HEK293 (cell line): Measurements from ENCODE around the gene WRAP53.

Experiments
- CTCF ChIA-PET: fragments of 350-600 bp; formaldehyde crosslinking; extraction: SDS; loops from one replicate; lab custom pipeline; 2021; ENCODE audit warnings: antibody characterized with exemption; lab: Yijun Ruan, JAX
- POLR2A ChIA-PET: fragments of 300-600 bp; formaldehyde crosslinking; extraction: SDS; loops from one replicate; lab custom pipeline; 2020; ENCODE audit warnings: antibody characterized with exemption, inconsistent platforms; lab: Yijun Ruan, JAX
- H3K27ac ChIP-seq: fragments of 200-500 bp; sonication (Bioruptor generic); 2 replicates; pipeline ENCODE4 v1.5.1; 2014; ENCODE audit warnings: low read depth, low read length, control low read depth, inconsistent platforms; ENCODE audit errors: extremely low read depth
- H3K36me3 ChIP-seq, 2 experiments: fragments of 200-500 bp in 1 of 2; sonication (Bioruptor generic) in 1 of 2; 1 replicate in 1 of 2; 2 replicates in 1 of 2; pipeline ENCODE4 v1.5.1; 2014 to 2017; ENCODE audit warnings: inconsistent platforms in 2 of 2, low read length in 2 of 2; ENCODE audit not compliant: control insufficient read depth in 2 of 2, insufficient read depth in 1 of 2
- H3K4me1 ChIP-seq: fragments of 200-500 bp; sonication (Bioruptor generic); 2 replicates; pipeline ENCODE4 v1.5.1; 2014; ENCODE audit warnings: mild to moderate bottlenecking, low read length, inconsistent platforms; ENCODE audit not compliant: control insufficient read depth, insufficient read depth
- H3K4me3 ChIP-seq: 2 replicates; pipeline ENCODE4 v1.5.1; 2011; ENCODE audit warnings: low read depth, mild to moderate bottlenecking, control low read depth, low read length, moderate library complexity
- H3K9me3 ChIP-seq: fragments of 200-500 bp; sonication (Bioruptor generic); 2 replicates; pipeline ENCODE4 v1.5.1; 2014; ENCODE audit warnings: low read depth, low read length, inconsistent platforms; ENCODE audit not compliant: control insufficient read depth, insufficient read depth
- BCL11A ChIP-seq: fragments of 450-650 bp; formaldehyde crosslinking; IDR thresholded peaks from 2 replicates; pipeline ENCODE4 v1.5.1; 2016; ENCODE audit warnings: low read depth, missing biosample characterization, missing genetic modification characterization
- GLIS2 ChIP-seq: fragments of 450-650 bp; formaldehyde crosslinking; IDR thresholded peaks from 2 replicates; pipeline ENCODE4 v1.5.1; 2016; ENCODE audit warnings: missing biosample characterization, missing genetic modification characterization
- IKZF3 ChIP-seq: fragments of 450-650 bp; IDR thresholded peaks from 2 replicates; pipeline ENCODE4 v1.5.0; 2018; ENCODE audit warnings: missing biosample characterization, mild to moderate bottlenecking, missing genetic modification characterization, moderate library complexity
- KLF8 ChIP-seq: fragments of 450-650 bp; formaldehyde crosslinking; IDR thresholded peaks from 2 replicates; pipeline ENCODE4 v1.5.1; 2016; ENCODE audit warnings: missing biosample characterization, missing genetic modification characterization
- SETDB1 ChIP-seq: IDR thresholded peaks from one replicate; pipeline ENCODE4 v1.6.1; 2017; ENCODE audit warnings: mild to moderate bottlenecking, low read length, moderate library complexity, mixed read lengths; ENCODE audit not compliant: insufficient read length
- ZBTB48 ChIP-seq: fragments of 450-650 bp; formaldehyde crosslinking; IDR thresholded peaks from 2 replicates; pipeline ENCODE4 v1.5.1; 2016; ENCODE audit warnings: missing biosample characterization, missing genetic modification characterization
- ZNF121 ChIP-seq: fragments of 450-650 bp; formaldehyde crosslinking; IDR thresholded peaks from 2 replicates; pipeline ENCODE4 v1.5.1; 2016; ENCODE audit warnings: missing biosample characterization, missing genetic modification characterization
- ZNF202 ChIP-seq: fragments of 450-650 bp; formaldehyde crosslinking; IDR thresholded peaks from 2 replicates; pipeline ENCODE4 v1.5.1; 2016; ENCODE audit warnings: missing biosample characterization, missing genetic modification characterization, borderline replicate concordance
- ZNF211 ChIP-seq: fragments of 450-650 bp; formaldehyde crosslinking; IDR thresholded peaks from 2 replicates; pipeline ENCODE4 v1.5.1; 2016; ENCODE audit warnings: low read depth, missing biosample characterization, missing genetic modification characterization
- ZNF214 ChIP-seq: fragments of 450-650 bp; formaldehyde crosslinking; IDR thresholded peaks from 2 replicates; pipeline ENCODE4 v1.5.1; 2017; ENCODE audit warnings: missing biosample characterization, mild to moderate bottlenecking, missing genetic modification characterization, borderline replicate concordance
- ZNF24 ChIP-seq: fragments of 450-650 bp; formaldehyde crosslinking; IDR thresholded peaks from 2 replicates; pipeline ENCODE4 v1.5.1; 2016; ENCODE audit warnings: missing biosample characterization, missing genetic modification characterization
- ZNF248 ChIP-seq: fragments of 450-650 bp; formaldehyde crosslinking; IDR thresholded peaks from 2 replicates; pipeline ENCODE4 v1.5.1; 2017; ENCODE audit warnings: missing biosample characterization, missing genetic modification characterization
- ZNF354C ChIP-seq: fragments of 450-650 bp; formaldehyde crosslinking; IDR thresholded peaks from 2 replicates; pipeline ENCODE4 v1.5.1; 2016; ENCODE audit warnings: missing biosample characterization, missing genetic modification characterization, low read depth, borderline replicate concordance
- ZNF394 ChIP-seq: fragments of 450-650 bp; formaldehyde crosslinking; IDR thresholded peaks from 2 replicates; pipeline ENCODE4 v1.5.1; 2016; ENCODE audit warnings: missing biosample characterization, missing genetic modification characterization, mild to moderate bottlenecking, moderate library complexity, borderline replicate concordance
- ZNF473 ChIP-seq: fragments of 450-650 bp; formaldehyde crosslinking; IDR thresholded peaks from 2 replicates; pipeline ENCODE4 v1.5.1; 2017; ENCODE audit warnings: missing biosample characterization, missing genetic modification characterization
- ZNF530 ChIP-seq: fragments of 450-650 bp; formaldehyde crosslinking; IDR thresholded peaks from 2 replicates; pipeline ENCODE4 v1.5.1; 2016; ENCODE audit warnings: low read depth, missing biosample characterization, missing genetic modification characterization
- ZNF768 ChIP-seq: fragments of 450-650 bp; formaldehyde crosslinking; IDR thresholded peaks from 2 replicates; pipeline ENCODE4 v1.5.1; 2018; ENCODE audit warnings: missing biosample characterization, mild to moderate bottlenecking, missing genetic modification characterization
- TF ChIP-seq, protein P1 (sequence below): fragments of 450-650 bp; formaldehyde crosslinking; IDR thresholded peaks from 2 replicates; pipeline ENCODE4 v1.5.1; 2016; ENCODE audit warnings: missing biosample characterization, missing genetic modification characterization
- TF ChIP-seq, protein P2 (sequence below): fragments of 450-650 bp; formaldehyde crosslinking; IDR thresholded peaks from 2 replicates; pipeline ENCODE4 v1.5.1; 2016; ENCODE audit warnings: missing biosample characterization, missing genetic modification characterization
- TF ChIP-seq, protein P3 (sequence below): fragments of 450-650 bp; formaldehyde crosslinking; IDR thresholded peaks from 2 replicates; pipeline ENCODE4 v1.5.1; 2017; ENCODE audit warnings: missing biosample characterization, missing genetic modification characterization
- TF ChIP-seq, protein P4 (sequence below): fragments of 450-650 bp; formaldehyde crosslinking; IDR thresholded peaks from 2 replicates; pipeline ENCODE4 v1.5.1; 2016; ENCODE audit warnings: missing biosample characterization, missing genetic modification characterization
- TF ChIP-seq, protein P5 (sequence below): fragments of 450-650 bp; formaldehyde crosslinking; IDR thresholded peaks from 2 replicates; pipeline ENCODE4 v1.5.1; 2016; ENCODE audit warnings: missing biosample characterization, missing genetic modification characterization

WRAP53 gene

DNA sequence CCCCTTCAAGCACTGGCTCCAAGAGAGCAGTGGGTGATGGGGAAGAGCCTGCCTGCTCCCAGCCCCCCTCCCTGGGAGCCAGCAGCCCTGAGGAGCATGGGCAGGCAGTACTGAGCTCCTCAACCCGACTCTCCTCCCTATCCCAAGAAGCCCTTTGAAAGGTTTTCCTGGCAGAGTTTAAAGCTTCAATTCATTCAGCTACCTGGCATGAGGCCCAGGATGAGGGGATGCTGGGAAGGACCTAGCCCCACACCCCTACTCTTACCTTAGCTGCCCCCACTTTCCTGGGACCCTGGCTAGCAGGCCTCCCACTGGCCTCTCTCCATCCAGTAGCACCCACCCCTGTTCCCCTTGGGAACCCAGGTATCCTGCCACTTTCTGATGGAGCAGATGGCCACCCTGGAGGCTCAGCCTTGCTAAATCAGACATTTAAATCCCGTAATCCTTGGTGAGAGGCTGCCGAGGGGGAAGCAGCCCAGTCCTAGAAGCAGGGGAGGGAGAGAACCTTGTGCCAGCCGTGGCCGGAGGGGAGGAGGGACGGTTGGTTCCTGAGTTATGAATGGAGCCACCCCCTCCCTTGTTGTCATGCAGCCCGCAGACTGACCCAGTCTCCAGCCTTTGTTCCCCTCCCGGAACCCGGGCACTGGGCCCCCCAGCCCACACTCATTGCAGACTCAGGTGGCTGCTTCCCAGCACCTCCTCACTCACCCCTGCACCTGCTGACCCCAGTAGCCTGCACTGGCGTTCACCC, 20.4 kb upstream of the WRAP53 start:
- TF ChIP-seq, protein P1, sequence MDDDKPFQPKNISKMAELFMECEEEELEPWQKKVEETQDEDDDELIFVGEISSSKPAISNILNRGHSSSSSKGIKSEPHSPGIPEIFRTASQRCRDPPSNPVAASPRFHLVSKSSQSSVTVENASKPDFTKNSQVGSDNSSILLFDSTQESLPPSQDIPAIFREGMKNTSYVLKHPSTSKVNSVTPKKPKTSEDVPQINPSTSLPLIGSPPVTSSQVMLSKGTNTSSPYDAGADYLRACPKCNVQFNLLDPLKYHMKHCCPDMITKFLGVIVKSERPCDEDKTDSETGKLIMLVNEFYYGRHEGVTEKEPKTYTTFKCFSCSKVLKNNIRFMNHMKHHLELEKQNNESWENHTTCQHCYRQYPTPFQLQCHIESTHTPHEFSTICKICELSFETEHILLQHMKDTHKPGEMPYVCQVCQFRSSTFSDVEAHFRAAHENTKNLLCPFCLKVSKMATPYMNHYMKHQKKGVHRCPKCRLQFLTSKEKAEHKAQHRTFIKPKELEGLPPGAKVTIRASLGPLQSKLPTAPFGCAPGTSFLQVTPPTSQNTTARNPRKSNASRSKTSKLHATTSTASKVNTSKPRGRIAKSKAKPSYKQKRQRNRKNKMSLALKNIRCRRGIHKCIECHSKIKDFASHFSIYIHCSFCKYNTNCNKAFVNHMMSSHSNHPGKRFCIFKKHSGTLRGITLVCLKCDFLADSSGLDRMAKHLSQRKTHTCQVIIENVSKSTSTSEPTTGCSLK (tag by site-specific recombination): no peak
- no peak for TF ChIP-seq ZNF211 (tag by site-specific recombination)
- no peak for TF ChIP-seq GLIS2
- no peak for TF ChIP-seq ZNF214 (tag by site-specific recombination)
- TF ChIP-seq, all 188 proteins: peak for 0
- CTCF ChIA-PET: interaction anchor here (0.5 to 2.0 kb wide), 5 partner anchors 9 to 36 kb away, joined by 3 to 8 read pairs (median 5); partner anchors contain the start of gene WRAP53
- H3K9me3 ChIP-seq: no peaks in the 10 kb centered on the region
- H3K4me3 ChIP-seq: no peak overlapping the region
- peaks cover 47 to 61% of the 10 kb centered on the region in 2 experiments; a peak in 2 of 3 replicates for H3K36me3 ChIP-seq
- H3K27ac ChIP-seq: 0 out of 2 replicates have a peak overlapping the region, but pooled peaks have one; percentile 16
- no peaks in the 10 kb centered on the region for H3K4me1 ChIP-seq
- POLR2A ChIA-PET: interaction anchor here (0.8 to 1.8 kb wide), 8 partner anchors 10 to 76 kb away, joined by 3 to 16 read pairs (median 4); partner anchors contain the start of genes ATP1B2, FXR2, SAT2 and TP53

DNA sequence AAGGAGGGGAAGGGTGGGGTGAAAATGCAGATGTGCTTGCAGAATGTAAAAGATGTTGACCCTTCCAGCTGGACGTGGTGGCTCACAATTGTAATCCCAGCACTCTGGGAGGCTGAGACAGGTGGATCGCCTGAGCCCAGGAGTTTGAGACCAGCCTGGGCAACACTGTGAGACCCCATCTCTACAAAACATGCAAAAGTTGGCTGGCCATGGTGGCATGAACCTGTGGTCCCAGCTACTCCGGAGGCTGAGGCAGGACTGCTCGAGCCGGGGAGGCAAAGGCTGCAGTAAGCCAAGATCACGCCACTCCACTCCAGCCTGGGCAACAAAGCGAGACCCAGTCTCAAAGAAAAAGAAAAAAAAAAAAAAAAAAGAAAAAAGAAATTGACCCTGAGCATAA, 19.8 kb upstream of the WRAP53 start:
- CTCF ChIA-PET: interaction anchor here (2.0 kb wide), 1 partner anchor 10 kb away, joined by 5 read pairs; no protein-coding TSS in a partner anchor
- Histone ChIP-seq H3K36me3 (peaks cover 53 to 67% of the 10 kb centered on the region in 2 experiments), H3K4me1 (no peaks in the 10 kb centered on the region), H3K9me3 (no peaks in the 10 kb centered on the region), H3K4me3 (no peak overlapping the region), H3K27ac (no peak overlapping the region)
- POLR2A ChIA-PET: no interaction called here
- no peak for TF ChIP-seq ZBTB48 (tag by site-specific recombination)
- TF ChIP-seq ZNF121 (tag by site-specific recombination): peak; percentile 85

DNA sequence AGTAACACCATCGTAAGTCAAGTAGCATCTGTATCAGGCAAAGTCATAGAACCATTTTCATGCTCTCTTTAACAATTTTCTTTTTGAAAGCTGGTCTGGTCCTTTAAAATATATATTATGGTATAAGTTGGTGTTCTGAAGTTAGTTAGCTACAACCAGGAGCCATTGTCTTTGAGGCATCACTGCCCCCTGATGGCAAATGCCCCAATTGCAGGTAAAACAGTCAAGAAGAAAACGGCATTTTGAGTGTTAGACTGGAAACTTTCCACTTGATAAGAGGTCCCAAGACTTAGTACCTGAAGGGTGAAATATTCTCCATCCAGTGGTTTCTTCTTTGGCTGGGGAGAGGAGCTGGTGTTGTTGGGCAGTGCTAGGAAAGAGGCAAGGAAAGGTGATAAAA, 15.0 kb upstream of the WRAP53 start:
- Histone ChIP-seq H3K4me3 (no peak overlapping the region), H3K36me3 (peaks cover 53 to 77% of the 10 kb centered on the region in 2 experiments), H3K9me3 (no peaks in the 10 kb centered on the region), H3K4me1 (no peaks in the 10 kb centered on the region), H3K27ac (no peak overlapping the region)
- ChIA-PET POLR2A (interaction anchor here (0.5 to 4.9 kb wide), 5 partner anchors 13 to 89 kb away, joined by 3 to 38 read pairs (median 4); partner anchors contain the start of genes ATP1B2, MPDU1, SOX15 and TP53), CTCF (interaction anchor here (0.6 to 5.6 kb wide), 20 partner anchors 8 to 814 kb away, joined by 3 to 55 read pairs (median 4); partner anchors contain the start of genes SAT2, TP53 and WRAP53)
- TF ChIP-seq, protein P2, sequence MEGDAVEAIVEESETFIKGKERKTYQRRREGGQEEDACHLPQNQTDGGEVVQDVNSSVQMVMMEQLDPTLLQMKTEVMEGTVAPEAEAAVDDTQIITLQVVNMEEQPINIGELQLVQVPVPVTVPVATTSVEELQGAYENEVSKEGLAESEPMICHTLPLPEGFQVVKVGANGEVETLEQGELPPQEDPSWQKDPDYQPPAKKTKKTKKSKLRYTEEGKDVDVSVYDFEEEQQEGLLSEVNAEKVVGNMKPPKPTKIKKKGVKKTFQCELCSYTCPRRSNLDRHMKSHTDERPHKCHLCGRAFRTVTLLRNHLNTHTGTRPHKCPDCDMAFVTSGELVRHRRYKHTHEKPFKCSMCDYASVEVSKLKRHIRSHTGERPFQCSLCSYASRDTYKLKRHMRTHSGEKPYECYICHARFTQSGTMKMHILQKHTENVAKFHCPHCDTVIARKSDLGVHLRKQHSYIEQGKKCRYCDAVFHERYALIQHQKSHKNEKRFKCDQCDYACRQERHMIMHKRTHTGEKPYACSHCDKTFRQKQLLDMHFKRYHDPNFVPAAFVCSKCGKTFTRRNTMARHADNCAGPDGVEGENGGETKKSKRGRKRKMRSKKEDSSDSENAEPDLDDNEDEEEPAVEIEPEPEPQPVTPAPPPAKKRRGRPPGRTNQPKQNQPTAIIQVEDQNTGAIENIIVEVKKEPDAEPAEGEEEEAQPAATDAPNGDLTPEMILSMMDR: 0 out of 2 replicates have a peak, but pooled peaks have one; percentile 7
- TF ChIP-seq ZNF530 (tag by site-specific recombination): no peak
- TF ChIP-seq, protein P3, sequence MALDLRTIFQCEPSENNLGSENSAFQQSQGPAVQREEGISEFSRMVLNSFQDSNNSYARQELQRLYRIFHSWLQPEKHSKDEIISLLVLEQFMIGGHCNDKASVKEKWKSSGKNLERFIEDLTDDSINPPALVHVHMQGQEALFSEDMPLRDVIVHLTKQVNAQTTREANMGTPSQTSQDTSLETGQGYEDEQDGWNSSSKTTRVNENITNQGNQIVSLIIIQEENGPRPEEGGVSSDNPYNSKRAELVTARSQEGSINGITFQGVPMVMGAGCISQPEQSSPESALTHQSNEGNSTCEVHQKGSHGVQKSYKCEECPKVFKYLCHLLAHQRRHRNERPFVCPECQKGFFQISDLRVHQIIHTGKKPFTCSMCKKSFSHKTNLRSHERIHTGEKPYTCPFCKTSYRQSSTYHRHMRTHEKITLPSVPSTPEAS (tag by site-specific recombination): no peak
- no peak for TF ChIP-seq ZNF248 (tag by site-specific recombination)
- TF ChIP-seq ZNF202 (tag by site-specific recombination): no peak
- TF ChIP-seq KLF8 (tag by site-specific recombination): no peak
- TF ChIP-seq ZNF24 (tag by site-specific recombination): no peak
- TF ChIP-seq IKZF3 (tag by site-specific recombination): no peak
- no peak for TF ChIP-seq ZNF473 (tag by site-specific recombination)
- no peak for TF ChIP-seq BCL11A (tag by site-specific recombination)
- TF ChIP-seq SETDB1: peak; percentile 36
- TF ChIP-seq, protein P4, sequence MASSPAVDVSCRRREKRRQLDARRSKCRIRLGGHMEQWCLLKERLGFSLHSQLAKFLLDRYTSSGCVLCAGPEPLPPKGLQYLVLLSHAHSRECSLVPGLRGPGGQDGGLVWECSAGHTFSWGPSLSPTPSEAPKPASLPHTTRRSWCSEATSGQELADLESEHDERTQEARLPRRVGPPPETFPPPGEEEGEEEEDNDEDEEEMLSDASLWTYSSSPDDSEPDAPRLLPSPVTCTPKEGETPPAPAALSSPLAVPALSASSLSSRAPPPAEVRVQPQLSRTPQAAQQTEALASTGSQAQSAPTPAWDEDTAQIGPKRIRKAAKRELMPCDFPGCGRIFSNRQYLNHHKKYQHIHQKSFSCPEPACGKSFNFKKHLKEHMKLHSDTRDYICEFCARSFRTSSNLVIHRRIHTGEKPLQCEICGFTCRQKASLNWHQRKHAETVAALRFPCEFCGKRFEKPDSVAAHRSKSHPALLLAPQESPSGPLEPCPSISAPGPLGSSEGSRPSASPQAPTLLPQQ (tag by site-specific recombination): no peak
- TF ChIP-seq ZNF354C: no peak
- TF ChIP-seq, protein P5, sequence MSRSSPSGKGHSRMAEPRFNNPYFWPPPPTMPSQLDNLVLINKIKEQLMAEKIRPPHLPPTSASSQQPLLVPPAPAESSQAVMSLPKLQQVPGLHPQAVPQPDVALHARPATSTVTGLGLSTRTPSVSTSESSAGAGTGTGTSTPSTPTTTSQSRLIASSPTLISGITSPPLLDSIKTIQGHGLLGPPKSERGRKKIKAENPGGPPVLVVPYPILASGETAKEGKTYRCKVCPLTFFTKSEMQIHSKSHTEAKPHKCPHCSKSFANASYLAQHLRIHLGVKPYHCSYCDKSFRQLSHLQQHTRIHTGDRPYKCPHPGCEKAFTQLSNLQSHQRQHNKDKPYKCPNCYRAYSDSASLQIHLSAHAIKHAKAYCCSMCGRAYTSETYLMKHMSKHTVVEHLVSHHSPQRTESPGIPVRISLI (tag by site-specific recombination): no peak
- no peak for TF ChIP-seq ZNF394 (tag by site-specific recombination)
- no peak for TF ChIP-seq ZNF768
